GM19328 (cell line): Measurements from ENCODE around the gene ZNF467.

Experiments used
- ATAC-seq: cut with Tn5 transposase; IDR thresholded peaks from one replicate; pipeline ENCODE4 v1.9.1; 2021; ENCODE audit warnings: mild to moderate bottlenecking, moderate library complexity; ENCODE audit not compliant: unreplicated experiment

Gene ZNF467

GRCh38 chr7:149773446-149774236 lies at the start of gene ZNF467:
TSS of gene ZNF467 (minus strand) at chr7:149773588. CDS start at chr7:149771032, 2,556 bp downstream.
- ATAC-seq: no peak

- no peak for ATAC-seq
These were observed 49.1 kb upstream of the ZNF467 start for GRCh38 chr7:149822353-149822943.

- no peak for ATAC-seq
These were observed 48.1 kb upstream of the ZNF467 start for GRCh38 chr7:149821191-149822148.

GRCh38 chr7:149820622-149821190 lies 47.3 kb upstream of the ZNF467 start:
- no peak for ATAC-seq

- no peak for ATAC-seq
These were observed 46.6 kb upstream of the ZNF467 start for GRCh38 chr7:149819961-149820340.

GRCh38 chr7:149819141-149819960 lies 46.0 kb upstream of the ZNF467 start:
- ATAC-seq: no peak

- no peak for ATAC-seq
These were observed 45.1 kb upstream of the ZNF467 start for GRCh38 chr7:149818536-149818840.

- ATAC-seq: no peak
These were observed 44.6 kb upstream of the ZNF467 start for GRCh38 chr7:149817836-149818535.

GRCh38 chr7:149817301-149817771 lies 43.9 kb upstream of the ZNF467 start:
- ATAC-seq: no peak

GRCh38 chr7:149816794-149817193 lies 43.4 kb upstream of the ZNF467 start:
- no peak for ATAC-seq

- no peak for ATAC-seq
These were observed 42.9 kb upstream of the ZNF467 start for GRCh38 chr7:149816267-149816751.

GRCh38 chr7:149815661-149816266 lies 42.4 kb upstream of the ZNF467 start:
- ATAC-seq: no peak

- ATAC-seq: no peak
These were observed 41.7 kb upstream of the ZNF467 start for GRCh38 chr7:149815121-149815520.

GRCh38 chr7:149814494-149814893 lies 41.1 kb upstream of the ZNF467 start:
- ATAC-seq: no peak

- ATAC-seq: no peak
These were observed 40.1 kb upstream of the ZNF467 start for GRCh38 chr7:149813254-149814035.

- ATAC-seq: no peak
These were observed 38.6 kb upstream of the ZNF467 start for GRCh38 chr7:149811831-149812490.

GRCh38 chr7:149811221-149811620 lies 37.8 kb upstream of the ZNF467 start:
- no peak for ATAC-seq

- ATAC-seq: no peak
These were observed 35.8 kb upstream of the ZNF467 start for GRCh38 chr7:149809215-149809614.
